Neural cell (in vitro differentiated cells): Measurements from ENCODE around the gene ATP10D. TPM values are rescaled to one million over a fixed set of nuclear protein-coding genes. Genes with fewer than 3 reads are reported as not detected.

Experiments
- H2AFZ ChIP-seq: fragments of 200-600, 300-800 bp; sonication (generic), shearing (Covaris generic); 2 replicates; pipeline ENCODE4 v1.6.0; 2014; ENCODE audit warnings: low read depth, mild to moderate bottlenecking, antibody characterized with exemption, low read length, moderate library complexity
- H3F3A ChIP-seq: fragments of 200-600 bp; shearing (Covaris generic); 2 replicates; pipeline ENCODE4 v1.6.1; 2016; ENCODE audit warnings: mild to moderate bottlenecking, moderate library complexity, mixed read lengths, antibody characterized with exemption, low read length; ENCODE audit not compliant: insufficient read depth, poor library complexity, severe bottlenecking
- H3K27ac ChIP-seq: fragments of 200-600, 300-800 bp; sonication (generic), shearing (Covaris generic); 2 replicates; pipeline ENCODE4 v1.5.1; 2014; ENCODE audit warnings: mild to moderate bottlenecking, low read length, moderate library complexity
- H3K27me3 ChIP-seq: fragments of 300-800, 200-600 bp; sonication (generic), shearing (Covaris generic); 2 replicates; pipeline ENCODE4 v1.6.0; 2014; ENCODE audit warnings: mild to moderate bottlenecking, low read depth, low read length, moderate library complexity; ENCODE audit not compliant: insufficient read depth
- H3K36me3 ChIP-seq: fragments of 300-800, 200-600 bp; sonication (generic), shearing (Covaris generic); 2 replicates; pipeline ENCODE4 v1.5.1; 2014; ENCODE audit warnings: mild to moderate bottlenecking, antibody characterized with exemption, low read length, moderate library complexity; ENCODE audit not compliant: insufficient read depth
- H3K4me2 ChIP-seq: fragments of 300-800, 200-600 bp; sonication (generic), shearing (Covaris generic); 2 replicates; pipeline ENCODE4 v1.6.0; 2014; ENCODE audit warnings: mild to moderate bottlenecking, low read length
- H3K4me3 ChIP-seq: fragments of 300-800, 200-600 bp; sonication (generic), shearing (Covaris generic); 2 replicates; pipeline ENCODE4 v1.5.1; 2014; ENCODE audit warnings: mild to moderate bottlenecking, low read length, moderate library complexity
- H3K79me2 ChIP-seq: fragments of 200-600 bp; shearing (Covaris generic); replicated peaks from 2 replicates; pipeline ENCODE4 v1.6.0; 2014; ENCODE audit warnings: mild to moderate bottlenecking, low read length, moderate library complexity; ENCODE audit not compliant: insufficient read depth
- H3K9ac ChIP-seq: fragments of 300-800, 200-600 bp; sonication (generic), shearing (Covaris generic); 2 replicates; pipeline ENCODE4 v1.6.1; 2016; ENCODE audit warnings: mild to moderate bottlenecking, low read length, mixed read lengths
- H3K9me2 ChIP-seq: fragments of 200-600 bp; shearing (Covaris generic); 2 replicates; pipeline ENCODE4 v1.6.1; 2016; ENCODE audit warnings: mild to moderate bottlenecking, low read length, mixed read lengths; ENCODE audit not compliant: insufficient read depth
- H3K9me3 ChIP-seq: fragments of 200-600, 300-800 bp; sonication (generic), shearing (Covaris generic); 2 replicates; pipeline ENCODE4 v1.6.1; 2016; ENCODE audit warnings: mild to moderate bottlenecking, mixed run types, low read length, moderate library complexity, mixed read lengths
- H4K20me1 ChIP-seq: fragments of 200-600 bp; shearing (Covaris generic); 2 replicates; pipeline ENCODE4 v1.6.1; 2016; ENCODE audit warnings: mild to moderate bottlenecking, mixed run types; ENCODE audit not compliant: insufficient read depth
- CTCF ChIP-seq: fragments of 450-650 bp; IDR thresholded peaks from 2 replicates; pipeline ENCODE4 v1.5.1; 2014; ENCODE audit warnings: antibody characterized with exemption, mild to moderate bottlenecking, moderate library complexity; ENCODE audit not compliant: poor library complexity, severe bottlenecking
- EP300 ChIP-seq: fragments of 450-650 bp; conservative IDR thresholded peaks from 2 replicates; pipeline ENCODE4 v1.6.1; 2014; ENCODE audit warnings: antibody characterized with exemption, mild to moderate bottlenecking, moderate library complexity; ENCODE audit not compliant: poor library complexity, severe bottlenecking
- EZH2 ChIP-seq: fragments of 200-600, 300-800 bp; shearing (Covaris generic), sonication (generic); IDR thresholded peaks from 2 replicates; pipeline ENCODE4 v1.6.1; 2014; ENCODE audit warnings: antibody characterized with exemption, low read length, borderline replicate concordance, mild to moderate bottlenecking; ENCODE audit not compliant: insufficient read depth, poor library complexity, severe bottlenecking
- MXI1 ChIP-seq: fragments of 450-650 bp; conservative IDR thresholded peaks from 2 replicates; pipeline ENCODE4 v1.6.1; 2014; ENCODE audit warnings: antibody characterized with exemption, mild to moderate bottlenecking; ENCODE audit not compliant: poor library complexity, severe bottlenecking
- POLR2AphosphoS5 ChIP-seq: IDR thresholded peaks from 2 replicates; pipeline ENCODE4 v1.6.1; 2012
- RAD21 ChIP-seq: fragments of 450-650 bp; conservative IDR thresholded peaks from 2 replicates; pipeline ENCODE4 v1.6.1; 2014; ENCODE audit warnings: antibody characterized with exemption, mild to moderate bottlenecking, moderate library complexity
- REST ChIP-seq: IDR thresholded peaks from 2 replicates; pipeline ENCODE4 v1.6.1; 2012; ENCODE audit warnings: borderline replicate concordance
- SMC3 ChIP-seq: fragments of 450-650 bp; conservative IDR thresholded peaks from 2 replicates; pipeline ENCODE4 v1.6.1; 2014; ENCODE audit warnings: antibody characterized with exemption, mild to moderate bottlenecking, moderate library complexity; ENCODE audit not compliant: poor library complexity
- TAF1 ChIP-seq: IDR thresholded peaks from 2 replicates; pipeline ENCODE4 v1.6.1; 2012; ENCODE audit warnings: low read depth
- polyA plus RNA-seq: library from polyadenylated mRNA; depleted of rRNA; stranded (reverse); fragments of >200 nt; gene quantifications from 2 replicates; pipeline ENCODE4 v1.2.3, GENCODE V29; 2014

The ATP10D gene
- polyA plus RNA-seq, 1 donor from 2014 or later: 4.5 TPM

GRCh38 chr4:47462799-47463234, 22.3 kb upstream of the ATP10D start:
- H3K36me3 ChIP-seq: no peaks in the 10 kb centered on the region
- no peaks in the 10 kb centered on the region for H3F3A ChIP-seq
- H3K4me2 ChIP-seq: peak overlapping the region; percentile 71
- no peaks in the 10 kb centered on the region for H4K20me1 ChIP-seq
- H3K27ac ChIP-seq: peak overlapping the region; percentile 84
- no peaks in the 10 kb centered on the region for H3K27me3 ChIP-seq
- H3K4me3 ChIP-seq: peak overlapping the region; percentile 85
- peaks cover 26% of the 10 kb centered on the region for H3K79me2 ChIP-seq
- peak overlapping the region; percentile 89 for H3K9ac ChIP-seq
- no peaks in the 10 kb centered on the region for H3K9me3 ChIP-seq
- H2AFZ ChIP-seq: peak overlapping the region; percentile 92
- TF ChIP-seq CTCF (no peak), SMC3 (no peak), REST (no peak), EZH2 (no peak)
- H3K9me2 ChIP-seq: no peaks in the 10 kb centered on the region

DNA sequence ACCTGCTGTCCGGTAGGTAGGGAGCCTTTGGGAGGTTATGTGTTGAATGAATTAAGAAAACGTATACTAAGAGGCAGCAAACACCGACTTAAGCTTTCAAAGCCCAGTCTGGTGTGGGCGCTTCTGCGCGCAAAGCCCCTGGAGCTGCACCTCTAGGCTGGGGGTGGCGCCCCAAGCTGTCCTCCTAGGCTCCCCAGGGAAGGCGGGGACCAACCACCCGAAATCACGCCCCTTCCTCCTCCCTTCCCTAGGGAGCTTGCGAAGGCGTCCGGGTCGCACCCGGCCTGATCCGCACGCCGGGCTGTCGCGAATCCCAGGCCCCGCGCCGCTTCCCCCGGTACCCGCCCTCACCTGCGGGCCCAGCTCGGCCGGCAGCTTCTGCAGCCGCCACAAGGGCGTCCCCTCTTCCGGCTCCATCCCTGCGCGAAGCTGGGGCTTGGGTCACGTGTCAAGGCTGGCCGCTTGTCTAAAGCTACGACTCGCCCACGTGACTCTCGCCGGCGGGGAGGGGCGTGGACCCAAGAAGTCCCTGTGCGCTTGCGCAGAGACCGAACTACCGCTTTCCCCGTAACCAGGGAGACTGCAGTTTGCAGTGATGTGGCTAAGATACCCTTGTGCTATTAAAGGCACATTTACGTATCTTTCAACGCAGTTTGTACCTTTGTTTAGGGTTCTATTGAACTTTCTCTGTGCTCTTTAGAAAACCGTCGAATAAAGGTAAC, 21.7 kb upstream of the ATP10D start, which contains the start of gene COMMD8:
Gene COMMD8 (minus strand): TSS at position 468 of the 722 bp plus-strand sequence. CDS start 51 bp downstream, at position 417.
- no peaks in the 10 kb centered on the region for H3K9me3 ChIP-seq
- peaks cover 26% of the 10 kb centered on the region for H3K79me2 ChIP-seq
- H3K27me3 ChIP-seq: no peaks in the 10 kb centered on the region
- peak within 1 kb of the TSS; percentile 74 for H3K4me2 ChIP-seq
- H3F3A ChIP-seq: no peaks in the 10 kb centered on the region
- H4K20me1 ChIP-seq: no peaks in the 10 kb centered on the region
- TF ChIP-seq RAD21 (peak; percentile 64), POLR2AphosphoS5 (peak; percentile 91), CTCF (peak; percentile 72), EZH2 (no peak), EP300 (peak; percentile 58), SMC3 (peak; percentile 63), REST (peak; percentile 77), TAF1 (peak; percentile 49), MXI1 (peak; percentile 89)
- H3K36me3 ChIP-seq: no peaks in the 10 kb centered on the region
- peak within 1 kb of the TSS; percentile 84 for H3K27ac ChIP-seq
- peak within 1 kb of the TSS; percentile 92 for H2AFZ ChIP-seq
- H3K9me2 ChIP-seq: no peaks in the 10 kb centered on the region
- peak within 1 kb of the TSS; percentile 85 for H3K4me3 ChIP-seq
- H3K9ac ChIP-seq: peak within 1 kb of the TSS; percentile 89
